HG02623 (cell line): ENCODE measurements around the gene SUGP2.
A peak's percentile ranks its signal among the peaks of the same experiment; 100 is the strongest.

Experiments used
- ATAC-seq: cut with Tn5 transposase; IDR thresholded peaks from one replicate; pipeline ENCODE4 v1.9.1; 2021; ENCODE audit warnings: moderate library complexity; ENCODE audit not compliant: unreplicated experiment

Gene SUGP2

GRCh38 chr19:19033426-19034203 lies at the start of gene SUGP2, which contains the start of gene ARMC6:
Gene SUGP2, minus strand, starts transcription at chr19:19033517. Its CDS starts 2,446 bp downstream, at chr19:19031071.
Gene ARMC6, plus strand, starts transcription at chr19:19033603. Its CDS starts 607 bp downstream, at chr19:19034210.
- peak; percentile 70 for ATAC-seq

GRCh38 chr19:19081642-19082151 lies 48.4 kb upstream of the SUGP2 start:
- ATAC-seq: no peak

- ATAC-seq: no peak
These were observed 46.3 kb upstream of the SUGP2 start for GRCh38 chr19:19079571-19079970.

- no peak for ATAC-seq
These were observed 45.5 kb upstream of the SUGP2 start for GRCh38 chr19:19078801-19079200.

GRCh38 chr19:19077103-19077502 lies 43.8 kb upstream of the SUGP2 start:
- no peak for ATAC-seq

GRCh38 chr19:19076476-19076875 lies 43.2 kb upstream of the SUGP2 start:
- no peak for ATAC-seq

GRCh38 chr19:19075126-19075525 lies 41.8 kb upstream of the SUGP2 start:
- ATAC-seq: no peak

GRCh38 chr19:19074196-19074882 lies 41.0 kb upstream of the SUGP2 start:
- ATAC-seq: no peak

GRCh38 chr19:19071897-19072296 lies 38.6 kb upstream of the SUGP2 start:
- no peak for ATAC-seq

GRCh38 chr19:19068659-19069654 lies 35.6 kb upstream of the SUGP2 start:
- ATAC-seq: no peak

GRCh38 chr19:19067276-19068072 lies 34.2 kb upstream of the SUGP2 start:
- ATAC-seq: no peak

GRCh38 chr19:19064811-19065745 lies 31.8 kb upstream of the SUGP2 start:
- no peak for ATAC-seq

- no peak for ATAC-seq
These were observed 30.9 kb upstream of the SUGP2 start for GRCh38 chr19:19064098-19064722.

GRCh38 chr19:19063183-19064097 lies 30.1 kb upstream of the SUGP2 start, which contains the start of gene SLC25A42:
Gene SLC25A42, plus strand, starts transcription at chr19:19063994. Its CDS starts 32,131 bp downstream, at chr19:19096125.
- ATAC-seq: peak; percentile 89

GRCh38 chr19:19062454-19063182 lies 29.3 kb upstream of the SUGP2 start:
- ATAC-seq: no peak

GRCh38 chr19:19061506-19061905 lies 28.2 kb upstream of the SUGP2 start:
- ATAC-seq: no peak
